ENCODE data around the gene KRTAP5-1.

The KRTAP5-1 gene

GRCh38 chr11:1571760-1572196, 13.3 kb downstream of the KRTAP5-1 start:
- DNase-seq (ENCODE audit: low read depth, low spot score) = no peak
- CTCF ChIA-PET = interaction anchor here (1.1 to 3.8 kb wide), 2 partner anchors 14 to 26 kb away, joined by 3 to 19 read pairs; no protein-coding TSS in a partner anchor
- POLR2A ChIA-PET = no interaction called here
- TF ChIP-seq CTCF (IDR thresholded peaks at IDR 0.05; ENCODE audit: insufficient read depth, low read length, missing control alignments) = no peak
- H3K4me3 ChIP-seq (ENCODE audit: low read depth, low read length) = peak overlapping the region; percentile 63

GRCh38 chr11:1570896-1571759, 14.0 kb downstream of the KRTAP5-1 start:
- DNase-seq (ENCODE audit: low read depth, low spot score) = no peak
- CTCF ChIA-PET = interaction anchor here (1.1 to 3.8 kb wide), 2 partner anchors 14 to 25 kb away, joined by 3 to 19 read pairs; no protein-coding TSS in a partner anchor
- TF ChIP-seq CTCF (IDR thresholded peaks at IDR 0.05; ENCODE audit: insufficient read depth, low read length, missing control alignments) = no peak
- peak overlapping the region; percentile 63 for H3K4me3 ChIP-seq (ENCODE audit: low read depth, low read length)
- POLR2A ChIA-PET = no interaction called here

GRCh38 chr11:1570531-1570895, 14.6 kb downstream of the KRTAP5-1 start:
- peak overlapping the region; percentile 63 for H3K4me3 ChIP-seq (ENCODE audit: low read depth, low read length)
- POLR2A ChIA-PET = no interaction called here

GRCh38 chr11:1570001-1570453, 15.1 kb downstream of the KRTAP5-1 start:
- CTCF ChIA-PET = interaction anchor here (3.8 kb wide), 1 partner anchor 24 kb away, joined by 19 read pairs; no protein-coding TSS in a partner anchor
- POLR2A ChIA-PET = no interaction called here
- H3K4me3 ChIP-seq (ENCODE audit: low read depth, low read length) = no peak overlapping the region
- no peak for DNase-seq (ENCODE audit: low read depth, low spot score)
- no peak for TF ChIP-seq CTCF (IDR thresholded peaks at IDR 0.05; ENCODE audit: insufficient read depth, low read length, missing control alignments)

More at GRCh38 chr11:1570531-1570895, 14.6 kb downstream of the KRTAP5-1 start:
- no peak for TF ChIP-seq CTCF (IDR thresholded peaks at IDR 0.05; ENCODE audit: insufficient read depth, low read length, missing control alignments)
- no peak for DNase-seq (ENCODE audit: low read depth, low spot score)
- CTCF ChIA-PET = interaction anchor here (3.8 kb wide), 1 partner anchor 24 kb away, joined by 19 read pairs; no protein-coding TSS in a partner anchor

- no peak for TF ChIP-seq CTCF (IDR thresholded peaks at IDR 0.05; ENCODE audit: insufficient read depth, low read length, missing control alignments)
- H3K4me3 ChIP-seq (ENCODE audit: low read depth, low read length) = no peak overlapping the region
- CTCF ChIA-PET = interaction anchor here (3.8 kb wide), 1 partner anchor 23 kb away, joined by 19 read pairs; no protein-coding TSS in a partner anchor
- POLR2A ChIA-PET = no interaction called here
- DNase-seq (ENCODE audit: low read depth, low spot score) = no peak
Measured at GRCh38 chr11:1569251-1569780, 15.8 kb downstream of the KRTAP5-1 start.

- TF ChIP-seq CTCF (IDR thresholded peaks at IDR 0.05; ENCODE audit: insufficient read depth, low read length, missing control alignments) = no peak
- POLR2A ChIA-PET = no interaction called here
- CTCF ChIA-PET = interaction anchor here (1.4 to 5.7 kb wide), 3 partner anchors 8 to 58 kb away, joined by 4 to 42 read pairs (median 4); no protein-coding TSS in a partner anchor
- DNase-seq (ENCODE audit: low read depth, low spot score) = no peak
- H3K4me3 ChIP-seq (ENCODE audit: low read depth, low read length) = no peak overlapping the region
Measured at GRCh38 chr11:1568441-1568911, 16.6 kb downstream of the KRTAP5-1 start.

Data from AG04449 (cell line).